Lower leg skin (tissue), 4 donors: ENCODE measurements around the gene IRAK1. TPM values are rescaled to one million over a fixed set of nuclear protein-coding genes. Genes with fewer than 3 reads are reported as not detected.

ENCODE experiments used
- DNase-seq, 2 donors: peaks; one replicate each; pipeline ENCODE4 v3.0.0-alpha.2; 2019; ENCODE audit warnings: low spot score in 2 of 2
- H3K4me3 ChIP-seq: fragments of 200-600 bp; sonication (generic); 2 replicates; pipeline ENCODE4 v1.5.1; 2017; ENCODE audit warnings: mild to moderate bottlenecking, low read depth; ENCODE audit not compliant: poor library complexity, severe bottlenecking
- POLR2A ChIP-seq, 2 donors: fragments of 450-650 bp; IDR thresholded peaks; one replicate each; pipeline ENCODE4 v1.6.1; 2016 to 2017; ENCODE audit warnings: antibody characterized with exemption in 2 of 2, mild to moderate bottlenecking in 1 of 2, moderate library complexity in 1 of 2
- WGBS, 2 donors: methylation state at CpG; one replicate each; pipeline ENCODE4 v1.1.5; 2018; 5-methylcytosine and 5-hydroxymethylcytosine counted together
- intact Hi-C: fragments of 100-400 bp; cut with DNase I; formaldehyde crosslinking; loops from one replicate; pipeline ENCODE4 v1.15.0; 2023; ENCODE audit warnings: low total_unique reads
- total RNA-seq, 4 donors: library from RNA; depleted of rRNA; stranded (reverse); fragments of >200 nt; gene quantifications; one replicate each; pipeline ENCODE4 v1.1.0, GENCODE V29; 2016
- TF ChIP-seq, protein P1 (sequence below), 3 donors: fragments of 450-650 bp; IDR thresholded peaks; one replicate each; pipeline ENCODE4 v1.5.1; 2016; ENCODE audit warnings: antibody characterized with exemption in 3 of 3, mild to moderate bottlenecking in 3 of 3, moderate library complexity in 2 of 3

IRAK1 gene
- total RNA-seq, 4 donors from 2014 or later = 57.5 to 67.4 (median 60.6) TPM

DNA sequence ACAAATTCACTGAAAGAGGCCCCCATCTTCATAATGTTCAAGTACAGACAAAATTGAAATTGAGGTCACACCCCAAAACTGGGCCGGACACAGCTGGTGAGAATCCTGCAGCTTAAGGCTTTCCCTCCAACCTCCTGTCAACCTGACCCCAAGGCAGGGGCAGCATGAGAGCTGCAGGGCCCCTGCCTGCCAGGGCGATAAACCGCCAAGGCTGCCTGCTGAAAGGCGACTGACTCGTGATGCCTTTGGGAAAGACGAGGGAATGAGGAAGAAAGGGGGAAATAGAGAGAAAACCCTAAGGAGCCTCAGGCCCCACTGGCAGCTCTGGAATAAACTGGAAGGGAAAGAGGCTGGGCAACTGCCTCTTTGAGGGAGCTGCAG, 7.3 kb upstream of the IRAK1 start:
- no peak for DNase-seq
- no peak overlapping the region for H3K4me3 ChIP-seq
- no peak for TF ChIP-seq POLR2A (IDR thresholded peaks at IDR 0.05)
- TF ChIP-seq, protein P1, sequence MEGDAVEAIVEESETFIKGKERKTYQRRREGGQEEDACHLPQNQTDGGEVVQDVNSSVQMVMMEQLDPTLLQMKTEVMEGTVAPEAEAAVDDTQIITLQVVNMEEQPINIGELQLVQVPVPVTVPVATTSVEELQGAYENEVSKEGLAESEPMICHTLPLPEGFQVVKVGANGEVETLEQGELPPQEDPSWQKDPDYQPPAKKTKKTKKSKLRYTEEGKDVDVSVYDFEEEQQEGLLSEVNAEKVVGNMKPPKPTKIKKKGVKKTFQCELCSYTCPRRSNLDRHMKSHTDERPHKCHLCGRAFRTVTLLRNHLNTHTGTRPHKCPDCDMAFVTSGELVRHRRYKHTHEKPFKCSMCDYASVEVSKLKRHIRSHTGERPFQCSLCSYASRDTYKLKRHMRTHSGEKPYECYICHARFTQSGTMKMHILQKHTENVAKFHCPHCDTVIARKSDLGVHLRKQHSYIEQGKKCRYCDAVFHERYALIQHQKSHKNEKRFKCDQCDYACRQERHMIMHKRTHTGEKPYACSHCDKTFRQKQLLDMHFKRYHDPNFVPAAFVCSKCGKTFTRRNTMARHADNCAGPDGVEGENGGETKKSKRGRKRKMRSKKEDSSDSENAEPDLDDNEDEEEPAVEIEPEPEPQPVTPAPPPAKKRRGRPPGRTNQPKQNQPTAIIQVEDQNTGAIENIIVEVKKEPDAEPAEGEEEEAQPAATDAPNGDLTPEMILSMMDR (IDR thresholded peaks at IDR 0.05) = no peak
- WGBS, 2 donors = 71 to 73% methylated on average over 6 of the region's 6 CpGs
- intact Hi-C loops = no loop called here

DNA sequence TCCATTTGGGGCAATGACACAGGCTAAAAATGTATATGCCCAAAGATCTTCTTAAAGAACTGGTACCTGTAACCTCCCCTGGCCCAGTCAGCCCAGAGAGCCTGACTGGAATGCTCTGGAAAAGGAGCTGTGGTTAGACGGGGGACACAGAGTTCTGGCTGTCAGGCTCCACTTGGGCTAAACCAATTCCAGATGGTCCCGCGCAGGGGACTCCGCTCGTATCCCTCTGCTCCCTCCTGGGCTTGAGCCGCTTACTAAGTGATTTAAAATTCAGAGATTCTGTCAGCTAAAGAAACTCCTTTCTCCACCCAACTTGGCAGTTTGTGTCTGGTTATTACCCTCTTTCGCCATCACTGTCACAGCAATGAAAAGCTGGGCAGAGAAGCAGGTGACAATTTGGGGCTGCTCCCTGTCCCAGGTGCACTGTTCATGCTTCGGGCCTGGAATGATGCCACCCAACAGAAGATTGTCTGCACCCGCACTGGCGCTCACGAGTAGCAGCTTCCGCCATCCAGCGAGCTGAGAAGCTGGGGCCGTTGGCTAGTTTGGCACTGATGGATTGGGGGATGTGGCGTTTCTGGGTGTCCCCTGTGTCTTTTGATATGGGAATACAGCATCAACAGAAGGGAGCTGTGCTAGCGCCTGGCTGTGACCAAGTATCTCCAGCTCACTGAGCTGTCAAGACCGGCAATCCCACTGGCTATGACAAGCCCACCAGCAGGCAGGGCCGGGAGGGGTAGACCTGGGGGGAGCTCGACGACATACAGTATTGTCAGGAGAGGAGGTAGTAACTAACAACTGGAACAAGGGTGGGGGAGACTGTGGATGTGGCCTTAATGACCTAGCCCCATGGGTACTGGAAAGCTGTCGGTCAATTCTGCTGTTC, 6.7 kb upstream of the IRAK1 start:
- intact Hi-C loops = no loop called here
- WGBS, 2 donors = 51 to 80% methylated on average over 14 to 21 of the region's 21 CpGs
- TF ChIP-seq, protein P1 (IDR thresholded peaks at IDR 0.05) = no peak
- no peak for TF ChIP-seq POLR2A (IDR thresholded peaks at IDR 0.05)
- H3K4me3 ChIP-seq = no peak overlapping the region
- no peak for DNase-seq

DNA sequence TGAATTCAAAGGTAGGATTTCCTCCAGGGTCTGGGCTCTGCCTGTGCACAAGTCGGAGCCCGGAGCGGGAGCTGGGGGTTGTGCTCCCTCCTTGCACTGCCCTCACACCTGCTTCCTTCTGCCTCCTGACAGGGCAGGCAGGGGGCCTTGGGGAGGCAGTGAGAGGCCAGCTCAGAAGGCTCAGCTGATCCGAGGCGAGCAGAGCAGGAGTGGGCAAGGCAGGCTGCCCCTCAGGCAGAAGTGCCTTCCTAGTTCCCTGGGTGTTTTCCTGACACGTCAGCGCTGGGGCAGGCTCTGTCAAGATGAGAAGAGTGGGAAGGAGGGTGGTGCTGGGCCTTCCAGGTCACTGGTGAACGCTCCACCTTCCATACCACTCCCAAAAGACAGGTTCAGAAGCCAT, 5.5 kb upstream of the IRAK1 start:
- DNase-seq = no peak
- intact Hi-C loops = no loop called here
- no peak for TF ChIP-seq POLR2A (IDR thresholded peaks at IDR 0.05)
- TF ChIP-seq, protein P1 (IDR thresholded peaks at IDR 0.05) = no peak
- WGBS, 2 donors = 40 to 51% methylated on average over 1 to 8 of the region's 8 CpGs
- no peak overlapping the region for H3K4me3 ChIP-seq

DNA sequence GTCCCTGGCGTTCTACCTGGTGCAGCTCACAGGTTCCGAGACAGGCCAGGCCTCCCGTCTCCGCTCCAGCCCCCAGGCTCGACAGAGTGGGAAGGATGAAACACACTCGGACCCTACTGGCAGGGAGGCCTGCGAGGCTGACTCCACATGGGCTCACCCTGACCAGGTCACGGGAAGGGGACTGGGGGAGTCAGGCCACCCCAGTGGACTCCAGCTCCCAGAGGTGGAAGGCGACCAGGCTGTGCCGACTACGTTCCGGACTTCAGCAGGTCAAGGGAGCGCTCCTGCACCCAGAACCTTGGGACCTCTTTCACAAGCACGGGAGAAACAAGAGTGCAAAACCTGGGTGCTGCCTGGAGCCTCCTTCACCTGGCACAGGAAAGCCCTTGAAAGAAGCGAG, 4.6 kb upstream of the IRAK1 start:
- TF ChIP-seq, protein P1 (IDR thresholded peaks at IDR 0.05) = no peak
- TF ChIP-seq POLR2A (IDR thresholded peaks at IDR 0.05) = no peak
- no peak overlapping the region for H3K4me3 ChIP-seq
- intact Hi-C loops = no loop called here
- 92 to 94% methylated on average over 5 to 15 of the region's 15 CpGs for WGBS, 2 donors
- no peak for DNase-seq

DNA sequence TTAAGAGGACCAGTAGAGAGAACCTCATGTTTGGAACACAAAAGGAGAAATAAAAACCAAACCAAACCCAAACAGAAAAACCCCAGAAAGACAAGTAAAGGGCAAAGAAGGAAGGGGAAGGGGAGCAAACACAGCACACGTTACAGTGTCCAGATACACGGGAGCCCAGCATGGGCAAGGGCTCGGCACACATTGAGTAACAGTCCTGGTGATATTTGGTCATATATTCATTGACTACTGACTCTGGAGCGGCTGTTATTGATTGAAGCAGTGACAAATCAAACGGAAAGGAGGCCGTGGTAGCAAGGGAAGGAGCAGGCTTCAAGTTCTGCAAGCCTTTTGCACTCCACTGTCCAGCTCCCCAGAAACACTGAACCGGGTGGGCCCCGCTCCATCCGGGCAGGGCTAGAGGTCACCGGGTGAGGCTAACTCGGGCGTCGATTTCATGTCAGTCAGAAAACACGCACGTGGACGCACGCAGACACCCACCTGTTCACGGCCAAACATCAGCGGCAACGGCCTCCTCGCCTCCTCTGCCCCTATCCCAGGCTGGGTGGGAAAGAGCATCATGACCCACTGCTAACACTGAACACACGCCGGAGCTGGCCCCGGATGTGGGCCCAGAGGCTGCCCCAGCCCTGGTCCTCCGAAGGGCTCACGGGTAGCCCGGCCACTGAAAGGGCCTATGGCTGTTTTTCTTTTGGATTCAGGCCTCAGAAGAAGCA, 3.7 kb upstream of the IRAK1 start:
- H3K4me3 ChIP-seq = no peak overlapping the region
- no peak for TF ChIP-seq POLR2A (IDR thresholded peaks at IDR 0.05)
- TF ChIP-seq, protein P1 (IDR thresholded peaks at IDR 0.05) = no peak
- 83 to 84% methylated on average over 16 to 27 of the region's 27 CpGs for WGBS, 2 donors
- DNase-seq = no peak
- intact Hi-C loops = no loop called here
